NCI-H1694 (cell line): ENCODE measurements around the gene ARHGAP32.

Source experiments
- DNase-seq: peaks from one replicate; lab custom pipeline; 2025; lab: John Stamatoyannopoulos, UW

The ARHGAP32 gene

GRCh38 chr11:129109701-129110100 lies 82.4 kb downstream of the ARHGAP32 start:
- DNase-seq, result no peak

GRCh38 chr11:129106788-129107187 lies 85.3 kb downstream of the ARHGAP32 start:
- no peak for DNase-seq

GRCh38 chr11:129102756-129103155 lies 89.4 kb downstream of the ARHGAP32 start:
- no peak for DNase-seq

GRCh38 chr11:129102225-129102624 lies 89.9 kb downstream of the ARHGAP32 start:
- no peak for DNase-seq

- no peak for DNase-seq
Measured at GRCh38 chr11:129093283-129093682, 98.8 kb downstream of the ARHGAP32 start.

GRCh38 chr11:129090056-129090455 lies 102.1 kb downstream of the ARHGAP32 start:
- DNase-seq, result no peak

GRCh38 chr11:129089279-129089678 lies 102.8 kb downstream of the ARHGAP32 start:
- no peak for DNase-seq

- no peak for DNase-seq
Measured at GRCh38 chr11:129086976-129087375, 105.1 kb downstream of the ARHGAP32 start.

GRCh38 chr11:129077191-129077590 lies 114.9 kb downstream of the ARHGAP32 start:
- no peak for DNase-seq

GRCh38 chr11:129075757-129076156 lies 116.4 kb downstream of the ARHGAP32 start:
- no peak for DNase-seq

- DNase-seq, result no peak
Measured at GRCh38 chr11:129067454-129067853, 124.7 kb downstream of the ARHGAP32 start.

GRCh38 chr11:129066229-129066628 lies 125.9 kb downstream of the ARHGAP32 start:
- no peak for DNase-seq

- DNase-seq, result no peak
Measured at GRCh38 chr11:129063118-129063517, 129.0 kb downstream of the ARHGAP32 start.

GRCh38 chr11:129061492-129062230 lies 130.5 kb downstream of the ARHGAP32 start:
- no peak for DNase-seq

- no peak for DNase-seq
Measured at GRCh38 chr11:129056916-129057315, 135.2 kb downstream of the ARHGAP32 start.

- DNase-seq, result no peak
Measured at GRCh38 chr11:129055196-129055595, 136.9 kb downstream of the ARHGAP32 start.

GRCh38 chr11:129048911-129049310 lies 143.2 kb downstream of the ARHGAP32 start:
- no peak for DNase-seq

GRCh38 chr11:129045150-129045549 lies 147.0 kb downstream of the ARHGAP32 start:
- DNase-seq, result no peak

GRCh38 chr11:129042503-129042902 lies 149.6 kb downstream of the ARHGAP32 start:
- DNase-seq, result no peak

GRCh38 chr11:129041611-129042018 lies 150.5 kb downstream of the ARHGAP32 start:
- DNase-seq, result no peak

- DNase-seq, result no peak
Measured at GRCh38 chr11:129040934-129041333, 151.2 kb downstream of the ARHGAP32 start.

- no peak for DNase-seq
Measured at GRCh38 chr11:129035244-129035643, 156.9 kb downstream of the ARHGAP32 start.

GRCh38 chr11:129034001-129034400 lies 158.1 kb downstream of the ARHGAP32 start:
- DNase-seq, result no peak
